Measurements from ENCODE around the gene CD83. TPM values are rescaled to one million over a fixed set of nuclear protein-coding genes. Genes with fewer than 3 reads are reported as not detected.

CD83 gene
- polyA plus RNA-seq, 1 experiment, result 0.85 TPM

- H3K27me3 ChIP-seq (ENCODE audit: control insufficient read depth, insufficient read depth, low read length), result no peaks in the 10 kb centered on the region
- no peaks in the 10 kb centered on the region for H3K36me3 ChIP-seq (ENCODE audit: control insufficient read depth, insufficient read depth, low read length)
- no peak overlapping the region for H3K4me3 ChIP-seq (ENCODE audit: low read depth, low read length)
- DNase-seq (ENCODE audit: low read depth), result no peak
- TF ChIP-seq CTCF (IDR thresholded peaks at IDR 0.05; ENCODE audit: insufficient read depth, low read depth, low read length), result no peak
- ChIA-PET CTCF (interaction anchor here (0.7 to 2.1 kb wide), 3 partner anchors 10 to 15 kb away, joined by 3 to 8 read pairs (median 3); no protein-coding TSS in a partner anchor), POLR2A (no interaction called here)
Measured at GRCh38 chr6:14092316-14092715, 25.3 kb upstream of the CD83 start.

- no peak for TF ChIP-seq CTCF (IDR thresholded peaks at IDR 0.05; ENCODE audit: insufficient read depth, low read depth, low read length)
- no peak overlapping the region for H3K4me3 ChIP-seq (ENCODE audit: low read depth, low read length)
- ChIA-PET POLR2A (no interaction called here), CTCF (interaction anchor here (0.7 to 2.1 kb wide), 2 partner anchors 11 to 16 kb away, joined by 3 to 8 read pairs; no protein-coding TSS in a partner anchor)
- H3K27me3 ChIP-seq (ENCODE audit: control insufficient read depth, insufficient read depth, low read length), result no peaks in the 10 kb centered on the region
- DNase-seq (ENCODE audit: low read depth), result no peak
- H3K36me3 ChIP-seq (ENCODE audit: control insufficient read depth, insufficient read depth, low read length), result no peaks in the 10 kb centered on the region
Measured at GRCh38 chr6:14092838-14093789, 24.5 kb upstream of the CD83 start.

GRCh38 chr6:14094721-14095120 is 22.9 kb upstream of the CD83 start:
- H3K4me3 ChIP-seq (ENCODE audit: low read depth, low read length), result no peak overlapping the region
- DNase-seq (ENCODE audit: low read depth), result peak; percentile 15
- ChIA-PET POLR2A (no interaction called here), CTCF (interaction anchor here (0.8 kb wide), 1 partner anchor 29 kb away, joined by 3 read pairs; no protein-coding TSS in a partner anchor)
- H3K27me3 ChIP-seq (ENCODE audit: control insufficient read depth, insufficient read depth, low read length), result no peaks in the 10 kb centered on the region
- no peak for TF ChIP-seq CTCF (IDR thresholded peaks at IDR 0.05; ENCODE audit: insufficient read depth, low read depth, low read length)
- H3K36me3 ChIP-seq (ENCODE audit: control insufficient read depth, insufficient read depth, low read length), result no peaks in the 10 kb centered on the region

- no peaks in the 10 kb centered on the region for H3K27me3 ChIP-seq (ENCODE audit: control insufficient read depth, insufficient read depth, low read length)
- no peak for DNase-seq (ENCODE audit: low read depth)
- no peak overlapping the region for H3K4me3 ChIP-seq (ENCODE audit: low read depth, low read length)
- POLR2A ChIA-PET, result interaction anchor here (0.6 kb wide), 1 partner anchor 334 kb away, joined by 3 read pairs; no protein-coding TSS in a partner anchor
- no peak for TF ChIP-seq CTCF (IDR thresholded peaks at IDR 0.05; ENCODE audit: insufficient read depth, low read depth, low read length)
- H3K36me3 ChIP-seq (ENCODE audit: control insufficient read depth, insufficient read depth, low read length), result no peaks in the 10 kb centered on the region
- CTCF ChIA-PET, result interaction anchor here (0.8 kb wide), 1 partner anchor 30 kb away, joined by 3 read pairs; no protein-coding TSS in a partner anchor
Measured at GRCh38 chr6:14095437-14095836, 22.1 kb upstream of the CD83 start.

- no peak overlapping the region for H3K4me3 ChIP-seq (ENCODE audit: low read depth, low read length)
- CTCF ChIA-PET, result no interaction called here
Measured at GRCh38 chr6:14100138-14100537, 17.4 kb upstream of the CD83 start.

More at GRCh38 chr6:14100138-14100537, 17.4 kb upstream of the CD83 start:
- DNase-seq (ENCODE audit: low read depth), result no peak
- no peak for TF ChIP-seq CTCF (IDR thresholded peaks at IDR 0.05; ENCODE audit: insufficient read depth, low read depth, low read length)
- Histone ChIP-seq H3K36me3 (ENCODE audit: control insufficient read depth, insufficient read depth, low read length) (no peaks in the 10 kb centered on the region), H3K27me3 (ENCODE audit: control insufficient read depth, insufficient read depth, low read length) (no peaks in the 10 kb centered on the region; the same call in 1 of the 2 replicates)
- POLR2A ChIA-PET, result no interaction called here
